Measurements from ENCODE around the gene LMOD2. TPM values are rescaled to one million over a fixed set of nuclear protein-coding genes. Genes with fewer than 3 reads are reported as not detected.
A peak's percentile ranks its signal among the peaks of the same experiment; 100 is the strongest.

Gene LMOD2
- total RNA-seq, 4 donors from 2014 or later = not detected

GRCh38 chr7:123679614-123680013 lies 23.9 kb downstream of the LMOD2 start:
- Histone ChIP-seq H3K4me1 (peaks cover 0 to 9% (median 0%) of the 10 kb centered on the region in 3 donors), H3K36me3 (peaks cover 0 to 46% of the 10 kb centered on the region in 2 donors), H3K9me3 (no peaks in the 10 kb centered on the region), H3K4me3 (no peak overlapping the region), H3K27me3 (no peaks in the 10 kb centered on the region), H3K27ac (no peak overlapping the region)
- TF ChIP-seq CTCF (IDR thresholded peaks at IDR 0.05) (no peak), EP300 (IDR thresholded peaks at IDR 0.05) (no peak), POLR2A (IDR thresholded peaks at IDR 0.05) (no peak), POLR2AphosphoS5 (IDR thresholded peaks at IDR 0.05) (no peak)
- 86 to 96% methylated on average over 3 of the region's 3 CpGs for WGBS, 2 donors (ENCODE audit: low coverage in 1 of 2)
- ATAC-seq = no peak

GRCh38 chr7:123680580-123680979 lies 24.9 kb downstream of the LMOD2 start:
- Histone ChIP-seq H3K27ac (no peak overlapping the region), H3K36me3 (peaks cover 0 to 53% of the 10 kb centered on the region in 2 donors), H3K27me3 (no peaks in the 10 kb centered on the region), H3K4me3 (no peak overlapping the region), H3K9me3 (no peaks in the 10 kb centered on the region), H3K4me1 (no peaks in the 10 kb centered on the region)
- 79 to 93% methylated on average over 3 of the region's 3 CpGs for WGBS, 2 donors (ENCODE audit: low coverage in 1 of 2)
- no peak for ATAC-seq
- TF ChIP-seq POLR2AphosphoS5 (IDR thresholded peaks at IDR 0.05) (no peak), EP300 (IDR thresholded peaks at IDR 0.05) (no peak), POLR2A (IDR thresholded peaks at IDR 0.05) (no peak)

- peaks cover 0 to 53% of the 10 kb centered on the region in 2 donors for H3K36me3 ChIP-seq
- no peak for ATAC-seq
- no peaks in the 10 kb centered on the region for H3K4me1 ChIP-seq
These were observed 25.9 kb downstream of the LMOD2 start for GRCh38 chr7:123681561-123681960.

GRCh38 chr7:123682690-123683089 lies 27.0 kb downstream of the LMOD2 start:
- no peaks in the 10 kb centered on the region for H3K27me3 ChIP-seq
- ATAC-seq = no peak
- WGBS, 2 donors (ENCODE audit: low coverage in 1 of 2) = 86 to 100% methylated on average over 1 of the region's 1 CpG
- TF ChIP-seq POLR2AphosphoS5 (IDR thresholded peaks at IDR 0.05) (no peak), CTCF (IDR thresholded peaks at IDR 0.05) (peak in 3 of 4 experiments; percentile 40 to 49 (median 43))
- H3K4me1 ChIP-seq = no peaks in the 10 kb centered on the region
- peaks cover 0 to 64% of the 10 kb centered on the region in 2 donors for H3K36me3 ChIP-seq
- H3K27ac ChIP-seq = no peak overlapping the region
- H3K9me3 ChIP-seq = no peaks in the 10 kb centered on the region
- H3K4me3 ChIP-seq = no peak overlapping the region

More at GRCh38 chr7:123681561-123681960, 25.9 kb downstream of the LMOD2 start:
- Histone ChIP-seq H3K9me3 (no peaks in the 10 kb centered on the region), H3K27me3 (no peaks in the 10 kb centered on the region), H3K27ac (no peak overlapping the region), H3K4me3 (no peak overlapping the region)
- 46 to 50% methylated on average over 2 of the region's 2 CpGs for WGBS, 2 donors (ENCODE audit: low coverage in 1 of 2)
- TF ChIP-seq POLR2A (IDR thresholded peaks at IDR 0.05) = no peak
- no peak for TF ChIP-seq EP300 (IDR thresholded peaks at IDR 0.05)
- TF ChIP-seq POLR2AphosphoS5 (IDR thresholded peaks at IDR 0.05) = no peak
- TF ChIP-seq CTCF (IDR thresholded peaks at IDR 0.05) = no peak

- Histone ChIP-seq H3K4me3 (no peak overlapping the region), H3K36me3 (peaks cover 0 to 68% of the 10 kb centered on the region in 2 donors), H3K9me3 (no peaks in the 10 kb centered on the region), H3K27ac (no peak overlapping the region), H3K4me1 (peaks cover 0 to 10% (median 0%) of the 10 kb centered on the region in 3 donors), H3K27me3 (no peaks in the 10 kb centered on the region)
- TF ChIP-seq EP300 (IDR thresholded peaks at IDR 0.05) (no peak), POLR2AphosphoS5 (IDR thresholded peaks at IDR 0.05) (no peak), POLR2A (IDR thresholded peaks at IDR 0.05) (no peak), CTCF (IDR thresholded peaks at IDR 0.05) (no peak)
- ATAC-seq = no peak
- WGBS, 2 donors (ENCODE audit: low coverage in 1 of 2) = 100% methylated on average over 2 of the region's 2 CpGs
These were observed 31.5 kb downstream of the LMOD2 start for GRCh38 chr7:123687161-123687560.
